Mesodermal cell (in vitro differentiated cells): ENCODE results near the gene CIT.

Source experiments
- H3K27ac ChIP-seq: 2 replicates; pipeline ENCODE4 v1.7.0; 2013; ENCODE audit warnings: mild to moderate bottlenecking, low read depth, low read length, moderate library complexity; ENCODE audit not compliant: severe bottlenecking
- H3K36me3 ChIP-seq: 2 replicates; pipeline ENCODE4 v1.7.1; 2013; ENCODE audit warnings: mild to moderate bottlenecking, low read length, moderate library complexity; ENCODE audit not compliant: control insufficient read depth, insufficient read depth
- H3K4me1 ChIP-seq: one replicate; pipeline ENCODE4 v1.7.1; 2013; ENCODE audit warnings: mild to moderate bottlenecking, low read length; ENCODE audit not compliant: insufficient read depth, control insufficient read depth, poor library complexity, severe bottlenecking
- H3K4me3 ChIP-seq: 2 replicates; pipeline ENCODE4 v1.7.0; 2013; ENCODE audit warnings: low read length, control low read depth, mild to moderate bottlenecking; ENCODE audit not compliant: insufficient read depth, poor library complexity, severe bottlenecking; ENCODE audit errors: extremely low read depth
- H3K9me3 ChIP-seq: 2 replicates; pipeline ENCODE4 v1.7.1; 2013; ENCODE audit warnings: mild to moderate bottlenecking, low read length, moderate library complexity; ENCODE audit not compliant: control insufficient read depth
- WGBS, 2 experiments: methylation state at CpG; one replicate each; pipeline ENCODE4 v1.1.5; 2013; ENCODE audit warnings: missing lambda C conversion rate in 2 of 2; ENCODE audit not compliant: insufficient coverage in 2 of 2; 5-methylcytosine and 5-hydroxymethylcytosine counted together

The CIT gene

GRCh38 chr12:119828300-119828699 is 48.8 kb downstream of the CIT start:
- WGBS, 2 experiments = 98 to 100% methylated on average over 4 of the region's 5 CpGs
- Histone ChIP-seq H3K36me3 (peaks cover 51% of the 10 kb centered on the region), H3K4me3 (no peak overlapping the region), H3K9me3 (no peaks in the 10 kb centered on the region), H3K4me1 (no peaks in the 10 kb centered on the region), H3K27ac (no peak overlapping the region)

GRCh38 chr12:119827760-119828159 is 49.4 kb downstream of the CIT start:
- no peak overlapping the region for H3K27ac ChIP-seq

GRCh38 chr12:119826661-119827445 is 50.3 kb downstream of the CIT start:
- no peaks in the 10 kb centered on the region for H3K4me1 ChIP-seq
- H3K4me3 ChIP-seq = no peak overlapping the region
- H3K36me3 ChIP-seq = peaks cover 49% of the 10 kb centered on the region
- WGBS, 2 experiments = 83 to 100% methylated on average over 2 of the region's 6 CpGs
- no peaks in the 10 kb centered on the region for H3K9me3 ChIP-seq
- no peak overlapping the region for H3K27ac ChIP-seq

More at GRCh38 chr12:119827760-119828159, 49.4 kb downstream of the CIT start:
- H3K36me3 ChIP-seq = peaks cover 51% of the 10 kb centered on the region
- H3K4me3 ChIP-seq = no peak overlapping the region
- 100% methylated on average over 1 of the region's 1 CpG; no CpG with 5 or more reads in 1 of the 2 experiments for WGBS, 2 experiments
- no peaks in the 10 kb centered on the region for H3K4me1 ChIP-seq
- no peaks in the 10 kb centered on the region for H3K9me3 ChIP-seq

GRCh38 chr12:119825262-119825661 is 51.9 kb downstream of the CIT start:
- 93% methylated on average over 2 to 4 of the region's 7 CpGs for WGBS, 2 experiments
- Histone ChIP-seq H3K9me3 (no peaks in the 10 kb centered on the region), H3K4me1 (no peaks in the 10 kb centered on the region), H3K27ac (no peak overlapping the region), H3K36me3 (peaks cover 43% of the 10 kb centered on the region), H3K4me3 (no peak overlapping the region)

GRCh38 chr12:119822046-119822445 is 55.1 kb downstream of the CIT start:
- WGBS, 2 experiments = 100% methylated on average over 1 of the region's 2 CpGs; no CpG with 5 or more reads in 1 of the 2 experiments
- H3K4me1 ChIP-seq = no peaks in the 10 kb centered on the region
- H3K4me3 ChIP-seq = no peak overlapping the region
- H3K36me3 ChIP-seq = peaks cover 54% of the 10 kb centered on the region
- no peak overlapping the region for H3K27ac ChIP-seq
- H3K9me3 ChIP-seq = no peaks in the 10 kb centered on the region

- 94 to 100% methylated on average over 3 to 4 of the region's 5 CpGs for WGBS, 2 experiments
Observed at GRCh38 chr12:119819322-119819721, 57.8 kb downstream of the CIT start.

GRCh38 chr12:119817546-119818343 is 59.4 kb downstream of the CIT start:
- 93 to 96% methylated on average over 2 of the region's 2 CpGs for WGBS, 2 experiments
- H3K4me1 ChIP-seq = no peaks in the 10 kb centered on the region
- no peaks in the 10 kb centered on the region for H3K9me3 ChIP-seq
- H3K36me3 ChIP-seq = peaks cover 48% of the 10 kb centered on the region
- H3K4me3 ChIP-seq = no peak overlapping the region
- no peak overlapping the region for H3K27ac ChIP-seq

More at GRCh38 chr12:119819322-119819721, 57.8 kb downstream of the CIT start:
- H3K36me3 ChIP-seq = peaks cover 54% of the 10 kb centered on the region
- no peak overlapping the region for H3K27ac ChIP-seq
- H3K9me3 ChIP-seq = no peaks in the 10 kb centered on the region
- H3K4me3 ChIP-seq = no peak overlapping the region
- H3K4me1 ChIP-seq = no peaks in the 10 kb centered on the region

GRCh38 chr12:119809023-119809422 is 68.1 kb downstream of the CIT start:
- H3K36me3 ChIP-seq = peaks cover 33% of the 10 kb centered on the region
- H3K9me3 ChIP-seq = no peaks in the 10 kb centered on the region
- no peaks in the 10 kb centered on the region for H3K4me1 ChIP-seq
- H3K4me3 ChIP-seq = no peak overlapping the region
- 91 to 100% methylated on average over 1 of the region's 2 CpGs for WGBS, 2 experiments
- no peak overlapping the region for H3K27ac ChIP-seq

- H3K4me3 ChIP-seq = no peak overlapping the region
- H3K9me3 ChIP-seq = no peaks in the 10 kb centered on the region
- peaks cover 33% of the 10 kb centered on the region for H3K36me3 ChIP-seq
- no peaks in the 10 kb centered on the region for H3K4me1 ChIP-seq
- no peak overlapping the region for H3K27ac ChIP-seq
- WGBS, 2 experiments = 80 to 83% methylated on average over 1 to 2 of the region's 6 CpGs
Observed at GRCh38 chr12:119808441-119808840, 68.7 kb downstream of the CIT start.

- Histone ChIP-seq H3K9me3 (no peaks in the 10 kb centered on the region), H3K4me3 (no peak overlapping the region), H3K27ac (no peak overlapping the region), H3K36me3 (peaks cover 33% of the 10 kb centered on the region), H3K4me1 (no peaks in the 10 kb centered on the region)
Observed at GRCh38 chr12:119807380-119807779, 69.7 kb downstream of the CIT start.
